HG03039 (cell line): ENCODE results near the gene OR51E2.

Source experiments
- ATAC-seq: cut with Tn5 transposase; IDR thresholded peaks from one replicate; pipeline ENCODE4 v1.9.1; 2021; ENCODE audit warnings: mild to moderate bottlenecking, moderate library complexity; ENCODE audit not compliant: unreplicated experiment

Gene OR51E2

DNA sequence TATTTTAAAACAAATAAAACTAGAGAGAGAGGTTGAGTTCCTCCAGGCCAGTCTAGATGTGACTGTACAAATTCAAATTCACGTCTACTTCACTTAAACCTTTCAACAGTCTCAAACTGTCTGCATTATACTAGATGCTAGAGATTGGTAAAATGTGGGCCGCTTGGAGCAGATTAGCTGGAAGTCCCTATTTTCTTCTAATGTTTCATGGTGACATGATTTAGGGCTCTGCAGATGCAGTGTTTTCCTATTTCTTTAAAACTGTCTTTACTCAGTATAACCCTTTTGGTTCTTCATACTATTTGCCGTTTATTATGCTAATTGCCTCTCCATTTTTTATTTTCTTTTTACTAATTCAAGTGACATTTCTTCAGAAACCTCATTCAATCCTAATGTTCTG, 33.5 kb downstream of the OR51E2 start:
- no peak for ATAC-seq

DNA sequence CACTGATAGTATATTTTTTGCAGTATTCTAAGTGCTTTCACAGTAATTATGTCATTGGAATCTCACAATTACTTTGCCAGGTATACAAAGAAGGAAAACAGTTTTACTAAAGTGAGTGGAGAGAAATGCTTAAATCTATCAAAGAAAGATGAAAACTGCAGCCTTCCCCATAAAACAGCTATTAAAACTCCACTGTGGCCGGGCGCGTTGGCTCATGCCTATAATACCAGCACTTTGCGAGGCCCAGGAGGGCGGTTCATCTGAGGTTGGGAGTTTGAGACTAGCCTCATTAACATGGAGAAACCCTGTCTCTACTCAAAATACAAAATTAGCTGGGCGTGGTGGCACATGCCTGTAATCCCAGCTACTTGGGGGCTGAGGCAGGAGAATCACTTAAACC, 34.8 kb downstream of the OR51E2 start:
- no peak for ATAC-seq

DNA sequence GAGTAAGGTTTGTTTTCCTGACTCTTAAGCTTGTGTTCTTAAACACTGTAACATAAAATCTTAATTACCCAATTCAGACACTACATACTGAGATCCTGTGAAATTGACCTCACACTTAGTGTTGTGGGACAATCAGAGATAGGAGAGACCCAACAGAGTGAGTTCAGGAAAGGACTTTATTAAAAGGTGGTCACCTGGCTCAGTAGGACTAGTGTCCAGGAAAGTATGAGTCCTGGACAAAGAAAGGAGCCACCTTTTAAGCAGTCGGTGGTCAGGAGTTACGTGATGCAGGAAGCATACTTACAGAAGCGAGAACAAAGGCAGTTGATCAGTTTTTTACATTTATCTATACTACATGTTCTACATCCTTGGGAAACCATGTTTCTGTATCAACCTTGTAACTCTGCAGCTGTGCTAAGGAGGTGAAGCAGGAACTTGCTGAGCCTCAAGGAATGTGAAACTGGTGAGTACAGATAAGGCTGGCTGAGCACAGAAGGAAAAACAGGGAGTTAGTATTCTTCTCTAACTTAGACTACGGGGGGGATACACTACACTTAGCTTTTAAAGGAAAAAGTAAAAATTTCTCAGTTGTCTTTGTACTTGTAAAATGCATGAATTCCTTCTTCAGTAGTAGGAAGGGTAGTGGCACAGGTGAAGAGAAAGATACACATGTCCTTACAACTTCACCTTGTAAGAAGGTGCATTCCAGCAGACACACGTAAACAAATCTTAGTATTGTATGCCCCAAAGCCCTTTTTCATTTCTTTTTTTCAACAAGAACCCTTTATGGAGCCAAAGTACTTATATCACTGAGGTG, 38.8 kb downstream of the OR51E2 start:
- no peak for ATAC-seq

DNA sequence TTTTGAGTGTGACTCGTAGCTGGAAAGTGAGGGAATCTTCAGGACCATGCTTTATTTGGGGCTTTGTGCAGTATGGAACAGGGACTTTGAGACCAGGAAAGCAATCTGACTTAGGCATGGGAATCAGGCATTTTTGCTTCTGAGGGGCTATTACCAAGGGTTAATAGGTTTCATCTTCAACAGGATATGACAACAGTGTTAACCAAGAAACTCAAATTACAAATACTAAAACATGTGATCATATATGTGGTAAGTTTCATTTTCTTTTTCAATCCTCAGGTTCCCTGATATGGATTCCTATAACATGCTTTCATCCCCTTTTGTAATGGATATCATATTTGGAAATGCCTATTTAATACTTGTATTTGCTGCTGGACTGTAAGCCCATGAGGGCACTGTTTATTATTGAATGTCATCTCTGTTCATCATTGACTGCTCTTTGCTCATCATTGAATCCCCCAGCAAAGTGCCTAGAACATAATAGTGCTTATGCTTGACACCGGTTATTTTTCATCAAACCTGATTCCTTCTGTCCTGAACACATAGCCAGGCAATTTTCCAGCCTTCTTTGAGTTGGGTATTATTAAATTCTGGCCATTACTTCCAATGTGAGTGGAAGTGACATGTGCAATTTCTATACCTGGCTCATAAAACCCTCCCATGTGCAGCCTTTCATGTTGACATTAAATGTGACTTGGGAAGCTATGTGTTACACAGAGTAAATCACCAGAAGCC, 42.9 kb downstream of the OR51E2 start:
- ATAC-seq = no peak

DNA sequence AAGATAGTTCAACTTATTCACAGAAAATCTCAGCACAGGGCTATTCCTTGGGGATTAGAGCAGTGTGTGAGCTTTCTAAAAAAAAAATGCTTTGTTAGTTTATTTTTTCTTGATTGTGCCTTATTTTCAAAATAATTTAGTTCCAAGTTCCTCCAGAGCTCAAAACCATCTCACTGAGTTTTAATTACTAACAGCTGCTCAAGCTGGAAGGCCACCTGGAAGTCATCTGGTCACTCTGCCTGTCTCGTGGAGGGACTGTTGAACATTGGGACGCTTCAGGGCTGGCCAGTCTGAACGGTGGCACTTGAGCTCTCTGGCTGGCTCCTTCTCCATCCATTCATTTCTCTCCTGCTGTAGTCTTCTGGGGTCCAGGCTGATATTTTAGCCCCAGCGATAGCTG, 49.9 kb downstream of the OR51E2 start:
- no peak for ATAC-seq

DNA sequence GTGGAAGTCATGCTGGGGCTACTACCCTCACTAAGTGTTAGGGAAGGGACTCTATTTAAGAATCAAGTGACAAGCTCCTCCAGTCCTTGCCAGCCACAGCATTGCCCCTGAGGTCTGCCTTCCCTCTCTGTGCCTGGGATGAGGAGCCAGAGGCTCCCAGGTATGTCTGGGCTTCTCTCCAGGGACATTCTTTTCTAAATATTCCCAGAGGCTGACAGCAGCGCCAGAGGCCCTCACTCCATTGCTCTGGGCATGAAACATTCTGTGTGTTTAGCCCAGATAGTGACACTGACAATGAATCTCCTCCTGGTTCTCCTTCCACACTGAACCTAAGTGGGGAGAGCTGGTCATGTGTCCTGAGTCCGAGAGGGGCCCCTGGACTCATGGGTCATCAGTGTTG, 51.7 kb downstream of the OR51E2 start:
- no peak for ATAC-seq

DNA sequence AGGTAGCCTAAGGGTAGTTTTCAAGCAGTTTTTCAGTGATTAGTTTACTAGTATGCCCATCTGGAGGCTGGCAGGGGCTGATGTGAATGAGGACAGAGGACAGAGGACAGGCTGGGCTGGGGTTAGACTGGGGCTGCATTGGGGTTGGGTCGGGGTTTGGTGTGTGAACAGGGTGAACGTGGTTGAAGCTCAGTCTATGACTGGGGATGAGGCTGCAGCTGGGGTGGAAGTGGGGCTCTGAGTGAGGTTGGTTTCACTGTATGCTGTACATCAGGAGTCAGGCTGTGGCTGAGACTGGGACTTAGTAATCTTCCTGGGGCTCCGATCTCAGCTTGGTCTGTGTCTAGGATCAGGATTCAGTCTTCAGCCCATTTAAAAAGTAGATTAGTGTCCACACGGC, 53.4 kb downstream of the OR51E2 start:
- no peak for ATAC-seq

DNA sequence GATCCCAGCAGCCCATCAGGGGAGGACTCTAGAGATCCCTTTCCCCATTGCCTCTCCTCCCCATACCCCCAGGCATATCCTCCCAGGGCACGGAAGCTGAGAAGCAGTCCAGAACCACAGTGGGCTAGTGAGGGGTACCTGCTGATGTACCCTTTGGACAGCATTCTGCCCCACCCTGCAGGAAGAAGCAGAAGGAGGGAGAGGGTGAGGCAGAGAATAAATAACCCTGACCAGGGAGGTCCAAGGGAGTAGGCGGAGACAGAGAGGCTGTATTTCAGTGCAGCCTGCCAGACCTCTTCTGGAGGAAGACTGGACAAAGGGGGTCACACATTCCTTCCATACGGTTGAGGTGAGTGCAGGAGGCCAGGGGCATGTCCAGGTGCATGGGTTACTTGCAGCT, 54.0 kb downstream of the OR51E2 start, which contains the start of gene OR51E1:
TSS of gene OR51E1 (plus strand) at position 301 of the 400 bp plus-strand sequence. CDS start 8,545 bp downstream, outside the sequence.
- no peak for ATAC-seq

DNA sequence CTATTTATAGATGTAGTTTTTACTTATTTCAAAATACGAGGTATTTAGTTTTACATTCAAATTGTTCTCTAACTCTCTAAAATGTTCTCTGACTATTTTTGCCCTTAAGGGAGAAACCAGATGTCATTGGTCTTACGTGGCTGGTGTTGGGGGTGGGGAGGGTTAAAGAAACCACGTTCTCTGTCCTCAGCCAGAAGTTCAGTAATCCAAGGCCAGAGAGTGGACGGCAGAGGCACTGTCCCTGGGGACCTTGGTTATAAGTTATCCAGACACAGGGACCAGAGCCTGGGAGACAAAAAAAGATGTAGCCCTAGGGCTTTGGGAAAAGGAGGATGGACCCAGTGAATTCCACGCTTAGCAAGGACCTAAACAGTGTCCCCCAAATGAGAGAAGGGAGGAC, 54.6 kb downstream of the OR51E2 start:
- ATAC-seq = no peak

DNA sequence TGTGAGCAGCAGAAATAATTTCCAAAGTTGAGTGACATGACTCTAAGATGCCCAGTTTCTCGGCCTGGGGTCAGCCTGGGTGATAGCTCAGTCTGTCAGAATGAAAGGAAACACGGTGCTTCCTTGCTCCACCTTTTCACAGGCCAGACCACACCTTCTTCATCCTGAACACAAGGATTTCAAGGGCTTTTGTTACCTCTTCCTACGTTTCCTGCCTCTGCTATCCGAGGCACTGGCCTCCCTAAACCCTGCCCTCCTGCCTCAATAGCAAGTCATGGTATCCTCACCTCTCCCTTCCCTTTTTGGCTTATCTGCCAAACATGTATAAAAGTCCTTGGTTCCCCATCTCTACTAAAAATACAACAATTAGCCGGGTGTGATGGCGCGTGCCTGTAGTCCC, 55.6 kb downstream of the OR51E2 start:
- ATAC-seq = no peak

DNA sequence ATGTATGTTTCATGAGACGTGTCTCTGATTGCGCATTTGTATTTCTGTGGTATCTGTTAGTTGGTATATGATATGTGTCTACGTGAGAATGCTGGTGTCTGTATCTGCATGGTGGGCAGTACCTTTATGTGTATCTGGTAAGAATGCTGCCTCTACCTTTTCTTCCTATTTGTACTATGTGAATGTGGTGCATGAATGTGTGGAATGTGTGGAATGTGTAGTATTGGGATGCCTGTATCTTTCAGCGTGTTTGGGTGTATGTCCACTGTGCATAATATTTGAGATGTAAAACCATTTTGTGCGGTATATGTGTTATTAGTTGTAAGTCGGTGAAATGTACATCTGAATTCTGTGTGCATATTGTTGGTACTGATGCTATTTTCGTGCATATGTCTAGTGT, 56.2 kb downstream of the OR51E2 start:
- no peak for ATAC-seq

DNA sequence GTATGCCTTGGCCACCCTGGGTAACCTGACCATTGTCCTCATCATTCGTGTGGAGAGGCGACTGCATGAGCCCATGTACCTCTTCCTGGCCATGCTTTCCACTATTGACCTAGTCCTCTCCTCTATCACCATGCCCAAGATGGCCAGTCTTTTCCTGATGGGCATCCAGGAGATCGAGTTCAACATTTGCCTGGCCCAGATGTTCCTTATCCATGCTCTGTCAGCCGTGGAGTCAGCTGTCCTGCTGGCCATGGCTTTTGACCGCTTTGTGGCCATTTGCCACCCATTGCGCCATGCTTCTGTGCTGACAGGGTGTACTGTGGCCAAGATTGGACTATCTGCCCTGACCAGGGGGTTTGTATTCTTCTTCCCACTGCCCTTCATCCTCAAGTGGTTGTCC, 57.7 kb downstream of the OR51E2 start:
- no peak for ATAC-seq

DNA sequence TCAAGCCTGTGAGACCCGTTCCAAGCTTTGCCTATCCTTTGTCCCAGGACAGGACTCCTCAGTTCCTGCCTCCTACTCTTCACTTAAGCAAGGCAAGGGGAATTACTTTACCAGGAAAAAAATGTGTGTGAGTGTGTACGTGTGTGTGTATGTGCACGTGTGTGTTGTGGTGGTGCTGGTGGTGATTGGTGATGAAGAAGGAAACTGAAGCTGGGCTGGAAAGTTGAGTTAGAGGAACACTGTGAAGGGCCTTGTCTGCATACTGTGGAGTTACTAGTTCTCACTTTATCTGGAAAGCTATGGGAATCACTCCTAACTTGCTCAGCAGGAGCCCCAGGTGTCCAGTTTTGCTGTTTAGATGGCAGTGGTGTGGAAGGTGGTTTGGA, 60.0 kb downstream of the OR51E2 start:
- ATAC-seq = no peak

DNA sequence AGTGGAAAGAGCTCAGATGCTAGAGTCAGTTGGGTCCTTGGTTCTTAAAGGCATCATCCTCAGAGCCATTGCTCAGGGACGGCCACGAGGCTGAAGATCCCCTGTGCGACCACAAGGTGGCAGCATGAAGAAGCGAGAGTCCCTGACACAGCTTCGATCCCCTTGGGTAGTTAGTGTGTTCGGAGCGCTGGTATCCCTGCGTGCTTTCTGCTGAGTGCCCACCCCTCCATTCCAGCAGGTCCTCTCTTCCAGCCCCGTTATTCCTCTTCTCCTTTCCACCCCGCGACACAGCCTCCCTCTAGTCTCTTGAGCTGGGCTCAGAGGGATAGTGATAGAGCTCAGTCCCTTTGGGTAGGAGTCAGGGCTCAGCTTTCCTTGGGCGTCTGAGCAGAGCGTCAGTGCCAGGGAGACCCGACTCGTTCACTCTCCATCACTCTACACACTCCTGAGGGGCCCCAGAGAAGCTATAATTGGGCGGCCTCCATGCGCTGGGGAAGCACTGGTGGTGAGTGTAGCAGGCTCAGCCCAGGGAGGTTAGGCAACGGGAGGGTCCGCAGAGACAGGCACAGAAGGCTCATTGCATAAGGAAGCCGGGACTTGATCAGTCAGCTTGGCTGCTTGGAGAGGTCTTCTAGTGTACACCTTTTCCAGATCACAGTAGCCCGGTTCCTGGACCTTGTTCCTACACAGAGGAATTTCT, 60.5 kb downstream of the OR51E2 start, which contains the start of gene OR51D1:
TSS of gene OR51D1 (plus strand) at position 516 of the 700 bp plus-strand sequence. CDS start 2,314 bp downstream, outside the sequence.
- ATAC-seq = peak; percentile 87

DNA sequence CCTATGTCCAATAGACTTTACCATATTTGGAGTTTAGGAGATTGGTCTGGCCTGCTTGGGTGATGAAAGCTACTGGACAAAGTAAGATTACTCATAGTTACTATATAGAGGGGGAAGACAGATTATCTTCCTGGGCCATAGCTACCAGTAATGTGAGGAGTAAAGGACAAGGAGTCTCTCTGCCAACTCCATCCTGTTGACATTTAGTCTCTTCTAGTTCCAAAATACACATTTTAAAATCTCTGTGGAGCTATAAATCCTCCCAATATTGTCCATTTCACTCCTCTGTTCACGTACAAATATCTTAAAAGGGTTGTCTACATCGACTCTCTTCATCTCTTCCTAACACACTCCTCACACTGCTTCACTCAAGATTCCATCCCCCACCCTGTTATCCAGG, 61.5 kb downstream of the OR51E2 start:
- no peak for ATAC-seq
